IMR-90 (cell line): ENCODE measurements around the gene TANC2. TPM values are rescaled to one million over a fixed set of nuclear protein-coding genes. Genes with fewer than 3 reads are reported as not detected.

Experiments
- ATAC-seq: fragments of 200-7000 bp; cut with Tn5 transposase; 2 replicates; pipeline ENCODE4 v1.9.1; 2020; ENCODE audit warnings: low read depth, mild to moderate bottlenecking, moderate library complexity
- BruUV-seq: library from RNA; stranded (reverse); fragments of 400-500 nt; replicated peaks from 2 replicates; lab custom pipeline; 2021; lab: Mats Ljungman, UMichigan
- CTCF ChIA-PET: fragments of 300-600 bp; formaldehyde crosslinking; extraction: SDS; loops from one replicate; lab custom pipeline; 2021; ENCODE audit warnings: antibody characterized with exemption; lab: Yijun Ruan, JAX
- POLR2A ChIA-PET: fragments of 300-600 bp; sonication (Branson Sonifier 250); formaldehyde crosslinking; loops from one replicate; lab custom pipeline; 2022; ENCODE audit warnings: antibody characterized with exemption; ENCODE audit not compliant: unreplicated experiment; lab: Charles Lee
- DNase-seq: peaks from one replicate; pipeline ENCODE4 v3.0.0; 2013
- H2AFZ ChIP-seq: replicated peaks from 2 replicates; pipeline ENCODE3; 2013; ENCODE audit warnings: low read length, mild to moderate bottlenecking; ENCODE audit not compliant: poor library complexity
- H2AK5ac ChIP-seq: 2 replicates; pipeline ENCODE4 v1.6.1; 2013; ENCODE audit warnings: low read depth, low read length, inconsistent platforms
- H2AK9ac ChIP-seq: replicated peaks from 2 replicates; pipeline ENCODE3; 2013; ENCODE audit warnings: mild to moderate bottlenecking, low read depth, low read length, moderate library complexity; ENCODE audit not compliant: poor library complexity
- H2BK120ac ChIP-seq: 2 replicates; pipeline ENCODE4 v1.6.1; 2013; ENCODE audit warnings: low read depth, low read length, inconsistent platforms
- H2BK15ac ChIP-seq: 3 replicates; pipeline ENCODE4 v1.6.1; 2013; ENCODE audit warnings: low read depth, low read length, inconsistent platforms
- H2BK20ac ChIP-seq: 2 replicates; pipeline ENCODE4 v1.6.1; 2013; ENCODE audit warnings: low read depth, mild to moderate bottlenecking, inconsistent platforms, low read length, moderate library complexity
- H2BK5ac ChIP-seq: 2 replicates; pipeline ENCODE4 v1.6.1; 2013; ENCODE audit warnings: mild to moderate bottlenecking, low read depth, low read length, inconsistent platforms; ENCODE audit not compliant: poor library complexity, severe bottlenecking
- H3K14ac ChIP-seq: replicated peaks from 2 replicates; pipeline ENCODE4 v1.6.1; 2013; ENCODE audit warnings: low read depth, low read length, inconsistent platforms
- H3K18ac ChIP-seq: 2 replicates; pipeline ENCODE4 v1.6.1; 2013; ENCODE audit warnings: low read depth, low read length, control low read depth
- H3K23ac ChIP-seq: 2 replicates; pipeline ENCODE4 v1.6.1; 2013; ENCODE audit warnings: low read depth, low read length, inconsistent platforms
- H3K27ac ChIP-seq: 2 replicates; pipeline ENCODE4 v1.5.1; 2013; ENCODE audit warnings: mild to moderate bottlenecking, control low read depth, low read length; ENCODE audit not compliant: insufficient read depth
- H3K27me3 ChIP-seq: 2 replicates; pipeline ENCODE4 v1.6.1; 2013; ENCODE audit warnings: low read length; ENCODE audit not compliant: control insufficient read depth, insufficient read depth
- H3K36me3 ChIP-seq: 2 replicates; pipeline ENCODE4 v1.6.1; 2013; ENCODE audit warnings: low read length, mixed read lengths; ENCODE audit not compliant: control insufficient read depth, insufficient read depth
- H3K4ac ChIP-seq: 2 replicates; pipeline ENCODE4 v1.6.1; 2013; ENCODE audit warnings: low read depth, low read length, inconsistent platforms
- H3K4me1 ChIP-seq: 2 replicates; pipeline ENCODE4 v1.6.1; 2013; ENCODE audit warnings: low read length, mixed read lengths; ENCODE audit not compliant: control insufficient read depth, insufficient read depth
- H3K4me2 ChIP-seq: 2 replicates; pipeline ENCODE4 v1.6.1; 2013; ENCODE audit warnings: low read depth, mild to moderate bottlenecking, control low read depth, low read length, moderate library complexity
- H3K4me3 ChIP-seq: 2 replicates; pipeline ENCODE4 v1.5.1; 2013; ENCODE audit warnings: low read depth, mild to moderate bottlenecking, control low read depth, low read length, moderate library complexity; ENCODE audit not compliant: insufficient read depth
- H3K56ac ChIP-seq: 2 replicates; pipeline ENCODE4 v1.6.1; 2013; ENCODE audit warnings: low read length, inconsistent platforms; ENCODE audit not compliant: insufficient read depth; ENCODE audit errors: extremely low read depth
- H3K79me1 ChIP-seq, 2 experiments: 2 replicates each; pipeline ENCODE4 v1.6.1; 2013; ENCODE audit warnings: low read length in 2 of 2, inconsistent platforms in 1 of 2, low read depth in 1 of 2
- H3K9ac ChIP-seq: 2 replicates; pipeline ENCODE4 v1.6.1; 2013; ENCODE audit warnings: low read depth, low read length, control low read depth
- H3K9me1 ChIP-seq: 2 replicates; pipeline ENCODE4 v1.6.1; 2013; ENCODE audit warnings: low read length, inconsistent platforms; ENCODE audit not compliant: insufficient read depth
- H3K9me3 ChIP-seq: 2 replicates; pipeline ENCODE4 v1.6.1; 2013; ENCODE audit warnings: low read length; ENCODE audit not compliant: control insufficient read depth, insufficient read depth
- H4K20me1 ChIP-seq: 2 replicates; pipeline ENCODE4 v1.6.1; 2013; ENCODE audit warnings: low read length, inconsistent platforms; ENCODE audit not compliant: insufficient read depth
- H4K5ac ChIP-seq: 2 replicates; pipeline ENCODE4 v1.6.1; 2013; ENCODE audit warnings: mild to moderate bottlenecking, low read depth, low read length, control low read depth
- H4K8ac ChIP-seq, 2 experiments: 2 replicates each; pipeline ENCODE4 v1.6.1; 2013; ENCODE audit warnings: low read depth in 2 of 2, low read length in 2 of 2, control low read depth in 1 of 2, inconsistent platforms in 1 of 2
- H4K91ac ChIP-seq: 2 replicates; pipeline ENCODE4 v1.6.1; 2013; ENCODE audit warnings: low read depth, low read length, inconsistent platforms; ENCODE audit not compliant: insufficient read depth
- CHD1 ChIP-seq: IDR thresholded peaks from 2 replicates; pipeline ENCODE4 v1.6.1; 2012; ENCODE audit warnings: low read depth, low read length, improper control_type of control experiment
- CTCF ChIP-seq: conservative IDR thresholded peaks from 2 replicates; pipeline ENCODE4 v1.5.1; 2012; ENCODE audit warnings: mild to moderate bottlenecking, low read depth, low read length, improper control_type of control experiment
- ELK1 ChIP-seq: fragments of 150-350 bp; IDR thresholded peaks from 2 replicates; pipeline ENCODE4 v1.6.1; 2016; ENCODE audit warnings: low read depth, mild to moderate bottlenecking, low read length, moderate library complexity, borderline replicate concordance
- MAFK ChIP-seq: IDR thresholded peaks from 2 replicates; pipeline ENCODE4 v1.6.1; 2012; ENCODE audit warnings: low read depth, low read length, improper control_type of control experiment
- MXI1 ChIP-seq: IDR thresholded peaks from 2 replicates; pipeline ENCODE4 v1.6.1; 2012; ENCODE audit warnings: low read depth, mild to moderate bottlenecking, low read length, moderate library complexity, borderline replicate concordance
- NFE2L2 ChIP-seq: fragments of 150-350 bp; IDR thresholded peaks from 2 replicates; pipeline ENCODE4 v1.6.1; 2016; ENCODE audit warnings: low read depth, mild to moderate bottlenecking, low read length
- RAD21 ChIP-seq: IDR thresholded peaks from 2 replicates; pipeline ENCODE4 v1.6.1; 2012; ENCODE audit warnings: low read length, improper control_type of control experiment
- WGBS, 2 experiments: methylation state at CpG; one replicate each; pipeline versions ENCODE4 v1.1.5 to v1.1.7; 2013; ENCODE audit warnings: missing lambda C conversion rate in 2 of 2; ENCODE audit not compliant: insufficient read length in 1 of 2; ENCODE audit errors: extremely low coverage in 2 of 2; 5-methylcytosine and 5-hydroxymethylcytosine counted together
- dilution Hi-C: fragments of 300-500 bp; cut with HindIII; formaldehyde crosslinking; loops from one replicate; pipeline ENCODE4 v1.14.3; 2018; ENCODE audit warnings: low sequenced_read_pairs; ENCODE audit not compliant: unreplicated experiment
- in situ Hi-C: fragments of 300-500 bp; cut with MboI; formaldehyde crosslinking; loops from 3 replicates; pipeline ENCODE4 v1.14.3; 2019; ENCODE audit warnings: low sequenced_read_pairs, inconsistent platforms, mixed read lengths
- intact Hi-C: fragments of 100-400 bp; cut with micrococcal nuclease; formaldehyde crosslinking; loops from 2 replicates; pipeline ENCODE4 v1.10.0; 2022
- polyA plus RNA-seq, 3 experiments: library from polyadenylated mRNA; depleted of rRNA; stranded (reverse); fragments of >200 nt; gene quantifications; 2 replicates each; pipeline ENCODE4 v1.2.3, GENCODE V29; 2012; ENCODE audit warnings: low replicate concordance in 1 of 3
- total RNA-seq: library from RNA; depleted of rRNA; stranded (reverse); fragments of >200 nt; gene quantifications from 2 replicates; pipeline ENCODE4 v1.2.3, GENCODE V29; 2012
- TF ChIP-seq, protein P1 (sequence below): fragments of 150-350 bp; IDR thresholded peaks from 2 replicates; pipeline ENCODE4 v1.6.1; 2017; ENCODE audit warnings: mild to moderate bottlenecking, antibody characterized with exemption, low read length, low read depth

Gene TANC2
- total and polyA plus RNA-seq, 2 of the 4 experiments (the other 2 are of a cell fraction) = 20.6 to 41.4 TPM

DNA sequence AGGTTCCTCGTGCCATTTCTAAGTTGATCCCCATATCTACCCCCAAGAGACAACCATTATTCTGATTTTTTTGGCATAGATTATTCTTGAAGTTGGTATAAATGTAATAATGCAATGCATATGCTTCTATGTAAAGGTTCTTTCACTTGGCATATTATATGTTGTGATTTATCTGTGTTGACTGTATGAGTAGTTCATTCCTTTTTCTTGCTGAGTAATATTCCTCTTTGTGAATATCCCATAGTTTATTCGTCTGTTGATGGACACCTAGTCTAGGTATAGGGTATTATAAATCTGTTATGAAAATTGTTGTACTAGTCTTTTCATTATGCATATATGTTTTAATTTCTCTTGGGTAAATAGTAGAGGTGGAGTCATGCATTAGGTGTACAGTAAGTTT, 36.6 kb downstream of the TANC2 start:
- intact Hi-C loops = no loop called here

More for the DNA sequence above, 36.6 kb downstream of the TANC2 start:
- no peak overlapping the region for H4K91ac ChIP-seq
- H2AK9ac ChIP-seq = no peak overlapping the region
- no peak for DNase-seq
- dilution Hi-C loops = no loop called here
- CTCF ChIA-PET = no interaction called here
- in situ Hi-C loops = no loop called here
- no peak overlapping the region for H3K27ac ChIP-seq
- no peak overlapping the region for H2BK15ac ChIP-seq
- POLR2A ChIA-PET = no interaction called here
- no peaks in the 10 kb centered on the region for H3K36me3 ChIP-seq
- H2BK5ac ChIP-seq = no peak overlapping the region
- no peak overlapping the region for H2BK120ac ChIP-seq
- H3K18ac ChIP-seq = no peak overlapping the region
- no peak overlapping the region for H3K23ac ChIP-seq
- no peak overlapping the region for H4K5ac ChIP-seq
- H3K4me1 ChIP-seq = no peaks in the 10 kb centered on the region
- H3K27me3 ChIP-seq = no peaks in the 10 kb centered on the region
- peaks cover 42% of the 10 kb centered on the region for H4K20me1 ChIP-seq
- peaks cover 12% of the 10 kb centered on the region for H3K9me1 ChIP-seq
- TF ChIP-seq MAFK = no peak
- no peak for TF ChIP-seq RAD21
- TF ChIP-seq MXI1 = no peak
- TF ChIP-seq, protein P1, sequence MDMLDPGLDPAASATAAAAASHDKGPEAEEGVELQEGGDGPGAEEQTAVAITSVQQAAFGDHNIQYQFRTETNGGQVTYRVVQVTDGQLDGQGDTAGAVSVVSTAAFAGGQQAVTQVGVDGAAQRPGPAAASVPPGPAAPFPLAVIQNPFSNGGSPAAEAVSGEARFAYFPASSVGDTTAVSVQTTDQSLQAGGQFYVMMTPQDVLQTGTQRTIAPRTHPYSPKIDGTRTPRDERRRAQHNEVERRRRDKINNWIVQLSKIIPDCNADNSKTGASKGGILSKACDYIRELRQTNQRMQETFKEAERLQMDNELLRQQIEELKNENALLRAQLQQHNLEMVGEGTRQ = no peak
- no peak for TF ChIP-seq CTCF
- TF ChIP-seq CHD1 = no peak
- no peak for TF ChIP-seq ELK1
- TF ChIP-seq NFE2L2 = no peak
- no peak overlapping the region for H3K4ac ChIP-seq
- WGBS, 2 experiments = no CpG with 5 or more reads among the region's 2 CpGs
- no peaks in the 10 kb centered on the region for H3K9me3 ChIP-seq
- no peak overlapping the region for H4K8ac ChIP-seq
- H3K56ac ChIP-seq = no peak overlapping the region
- H2BK20ac ChIP-seq = no peak overlapping the region
- H3K4me3 ChIP-seq = no peak overlapping the region
- ATAC-seq = no peak
- H3K9ac ChIP-seq = no peak overlapping the region
- H3K14ac ChIP-seq = no peak overlapping the region
- H3K4me2 ChIP-seq = no peak overlapping the region
- H2AK5ac ChIP-seq = no peak overlapping the region
- BruUV-seq = no TSS peak
- H3K79me1 ChIP-seq = peaks cover 35 to 46% of the 10 kb centered on the region in 2 experiments
- H2AFZ ChIP-seq = no peak overlapping the region
